GM21381 (cell line): ENCODE measurements around the gene CAPN9.

ENCODE experiments used
- ATAC-seq: cut with Tn5 transposase; IDR thresholded peaks from one replicate; pipeline ENCODE4 v1.9.1; 2021; ENCODE audit warnings: mild to moderate bottlenecking, moderate library complexity; ENCODE audit not compliant: unreplicated experiment

The CAPN9 gene

GRCh38 chr1:230745071-230745470 lies 2.1 kb upstream of the CAPN9 start:
- ATAC-seq = no peak

GRCh38 chr1:230746617-230747016 lies 571 bp upstream of the CAPN9 start:
- no peak for ATAC-seq

DNA sequence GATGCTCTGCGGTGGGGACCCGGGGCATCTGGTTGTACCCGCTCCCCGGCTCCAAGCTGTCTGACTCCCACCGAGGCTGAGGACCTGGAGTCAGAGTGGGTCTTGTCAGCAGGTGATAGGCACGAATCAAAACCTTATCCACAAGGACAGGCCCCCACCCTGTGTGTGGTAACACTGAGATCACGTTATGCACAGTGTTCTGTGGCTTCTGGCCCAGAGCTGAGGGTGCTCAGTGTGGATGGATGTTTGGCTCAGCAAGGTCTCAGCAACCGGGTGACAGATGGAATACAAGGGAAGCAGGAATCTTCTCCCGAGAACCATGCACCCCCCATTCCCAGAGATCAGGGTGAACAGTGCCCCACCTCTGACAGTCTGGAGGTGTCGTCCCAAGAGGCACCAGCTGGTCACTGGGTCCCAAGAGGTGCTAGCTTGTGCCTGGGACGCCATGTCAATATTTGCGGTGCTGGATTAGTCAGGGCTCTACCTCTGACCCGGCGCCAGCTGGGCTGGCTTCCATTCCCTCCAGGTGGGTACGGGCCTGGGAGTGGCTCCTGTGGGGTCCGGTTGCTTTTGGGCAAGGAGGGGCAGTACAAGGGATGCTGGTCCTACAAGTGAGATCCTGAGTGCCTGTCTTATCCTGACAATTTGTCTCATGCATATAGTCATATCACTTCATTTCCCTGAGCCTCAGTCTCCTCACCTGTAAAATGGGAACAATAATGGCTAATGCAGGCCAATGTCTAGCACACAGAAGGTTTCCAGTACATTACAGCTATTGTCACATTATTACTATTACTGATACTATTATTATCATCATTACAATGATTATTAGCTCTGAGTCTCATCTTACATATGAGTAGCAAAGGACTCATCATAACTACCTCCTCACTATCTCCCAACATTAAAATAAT lies 957 bp downstream of the CAPN9 start:
- ATAC-seq = no peak

DNA sequence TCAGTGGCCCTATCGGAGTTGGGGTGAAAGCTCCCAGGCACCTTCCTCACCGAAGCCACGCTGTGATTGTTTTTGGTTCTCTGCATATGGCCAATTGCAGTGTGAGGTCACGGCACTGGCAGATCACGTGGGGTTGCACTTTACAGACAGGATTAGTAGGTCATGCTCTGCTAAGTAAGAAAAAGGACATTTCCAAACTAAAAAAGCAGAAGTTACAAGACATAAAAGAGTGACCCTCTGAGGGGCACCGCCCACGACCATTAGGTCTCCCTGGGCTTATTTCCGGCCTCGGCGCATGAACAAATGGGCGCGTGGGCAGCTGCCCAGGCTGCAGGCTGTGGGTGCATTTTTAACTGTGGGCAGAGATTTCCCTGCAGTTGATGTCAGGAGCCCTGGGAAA lies 2.0 kb downstream of the CAPN9 start:
- no peak for ATAC-seq

GRCh38 chr1:230749635-230750034 lies 2.4 kb downstream of the CAPN9 start:
- no peak for ATAC-seq

GRCh38 chr1:230750576-230750975 lies 3.4 kb downstream of the CAPN9 start:
- no peak for ATAC-seq

DNA sequence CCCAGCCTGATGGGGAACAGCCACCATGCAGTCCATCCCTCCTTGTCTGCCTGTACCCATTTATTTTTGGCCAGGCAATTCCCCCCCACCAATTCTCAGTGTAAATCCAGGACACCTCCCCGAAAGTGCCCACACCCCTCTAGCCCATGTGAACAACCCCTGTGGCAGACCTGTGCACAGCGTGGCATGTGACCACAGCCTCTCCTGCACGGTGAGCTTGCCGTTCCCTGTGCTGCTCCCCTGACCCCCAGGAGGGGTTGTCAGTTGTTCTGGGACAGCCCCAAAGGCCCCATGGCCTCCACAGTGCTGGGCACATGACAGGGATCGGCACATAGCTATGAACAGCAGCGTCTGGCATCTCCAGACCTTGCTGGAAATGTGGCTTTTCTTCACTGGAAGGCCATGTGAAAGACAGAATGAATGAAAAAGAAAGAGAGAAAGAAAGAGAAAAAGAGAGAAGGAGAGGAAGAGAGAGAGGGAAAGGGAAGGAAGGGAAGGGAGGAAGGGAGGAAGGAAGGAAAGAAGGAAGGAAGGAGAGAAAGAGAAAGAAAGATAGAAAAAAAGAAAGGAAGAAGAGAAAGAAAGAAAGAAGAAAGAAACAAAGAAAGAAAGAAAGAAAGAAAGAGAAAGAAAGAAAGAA lies 3.9 kb downstream of the CAPN9 start:
- ATAC-seq = no peak

DNA sequence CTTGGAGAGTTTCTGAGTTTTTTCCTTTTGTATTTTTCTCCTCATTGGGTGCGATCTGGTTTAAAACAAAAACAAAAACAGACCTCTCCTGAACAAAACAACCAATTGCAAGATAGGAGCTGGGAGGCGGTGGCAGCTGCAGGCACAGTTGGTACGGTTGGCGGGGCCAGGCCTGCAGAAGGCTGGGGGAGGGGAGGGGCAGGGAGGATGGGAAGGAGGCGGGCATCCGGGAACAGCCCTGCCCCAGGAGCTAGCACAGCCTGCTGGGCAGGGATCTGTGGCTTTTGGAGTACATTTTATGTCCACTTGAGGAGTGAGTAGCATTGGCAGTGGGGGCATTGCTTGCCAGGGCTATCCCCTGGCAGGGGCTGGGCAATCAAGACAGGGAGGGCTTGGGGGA lies 5.2 kb downstream of the CAPN9 start:
- no peak for ATAC-seq

GRCh38 chr1:230753191-230753585 lies 6.0 kb downstream of the CAPN9 start:
- no peak for ATAC-seq

GRCh38 chr1:230753586-230754251 lies 6.5 kb downstream of the CAPN9 start:
- ATAC-seq = no peak

GRCh38 chr1:230754796-230755195 lies 7.6 kb downstream of the CAPN9 start:
- no peak for ATAC-seq

DNA sequence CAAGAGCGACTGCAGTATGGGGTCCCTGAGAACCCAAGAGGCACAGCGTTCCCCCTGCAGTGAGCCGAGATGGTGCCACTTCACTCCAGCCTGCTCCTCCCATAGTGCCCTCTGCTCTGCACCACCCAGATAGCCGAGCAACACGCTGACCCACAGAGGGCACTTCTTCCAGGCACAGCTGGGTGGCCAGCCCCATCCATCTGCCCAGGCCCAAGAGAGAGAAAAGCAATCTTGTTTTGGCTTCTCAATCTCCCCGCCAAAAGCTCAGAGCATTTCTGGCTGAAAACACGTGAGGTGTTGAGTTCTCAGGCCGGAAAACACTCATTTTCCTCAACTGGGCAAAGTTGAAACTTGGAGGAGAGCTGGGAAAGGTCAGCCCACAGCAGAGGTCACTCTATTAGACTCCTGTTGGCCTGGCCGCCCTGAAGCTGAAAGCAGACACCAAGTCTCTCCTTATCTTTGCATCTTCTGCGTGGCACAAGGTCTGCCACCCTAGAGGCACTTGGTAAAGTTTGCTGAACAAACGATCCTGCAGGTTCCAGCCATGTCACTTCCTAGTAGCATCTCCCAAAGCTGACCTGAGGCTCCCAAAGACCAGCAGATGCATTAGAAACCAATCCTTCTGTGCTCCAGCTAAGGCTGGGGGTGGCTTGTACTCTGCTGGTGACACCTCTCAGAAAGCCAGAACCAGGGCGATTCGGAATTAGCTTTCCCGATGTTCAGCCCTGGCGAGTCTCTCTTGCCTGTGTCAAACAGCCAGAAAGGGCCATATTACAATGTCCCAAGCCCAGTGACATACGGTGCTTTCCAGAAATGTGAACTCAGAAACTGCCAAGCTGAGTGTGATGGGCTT lies 10.9 kb downstream of the CAPN9 start:
- ATAC-seq = no peak

DNA sequence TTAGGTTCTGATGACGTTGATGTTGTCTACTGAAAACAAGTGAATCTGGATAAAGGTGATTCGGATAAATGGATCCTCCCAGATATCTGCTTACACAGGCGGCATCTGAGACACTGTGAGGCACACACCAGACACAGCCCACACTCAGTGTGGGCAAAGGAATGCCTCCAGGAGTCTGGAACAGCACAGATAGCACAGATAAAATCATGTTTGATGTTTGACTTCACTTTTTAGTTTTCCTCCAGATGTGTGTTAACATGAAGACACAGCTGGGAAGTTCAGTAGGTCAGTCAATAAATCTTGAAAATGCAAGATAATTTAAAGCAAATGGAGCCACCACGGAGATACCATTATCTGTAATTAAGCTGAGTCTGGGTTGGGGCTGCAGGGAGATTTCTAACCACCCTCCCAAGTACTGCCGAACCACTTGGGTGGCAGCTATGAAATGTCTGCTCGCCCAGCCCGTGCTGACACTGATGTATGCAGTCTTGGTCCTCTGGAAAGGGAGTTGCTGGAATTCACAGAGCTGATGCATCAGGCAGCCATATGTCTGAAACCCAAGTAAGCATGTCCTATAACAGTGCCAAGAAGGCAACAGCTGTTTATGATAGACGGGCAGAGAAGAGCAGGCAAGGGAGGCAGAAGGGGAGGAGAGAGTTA lies 11.7 kb downstream of the CAPN9 start:
- ATAC-seq = no peak

GRCh38 chr1:230759369-230760065 lies 12.3 kb downstream of the CAPN9 start:
- ATAC-seq = no peak

DNA sequence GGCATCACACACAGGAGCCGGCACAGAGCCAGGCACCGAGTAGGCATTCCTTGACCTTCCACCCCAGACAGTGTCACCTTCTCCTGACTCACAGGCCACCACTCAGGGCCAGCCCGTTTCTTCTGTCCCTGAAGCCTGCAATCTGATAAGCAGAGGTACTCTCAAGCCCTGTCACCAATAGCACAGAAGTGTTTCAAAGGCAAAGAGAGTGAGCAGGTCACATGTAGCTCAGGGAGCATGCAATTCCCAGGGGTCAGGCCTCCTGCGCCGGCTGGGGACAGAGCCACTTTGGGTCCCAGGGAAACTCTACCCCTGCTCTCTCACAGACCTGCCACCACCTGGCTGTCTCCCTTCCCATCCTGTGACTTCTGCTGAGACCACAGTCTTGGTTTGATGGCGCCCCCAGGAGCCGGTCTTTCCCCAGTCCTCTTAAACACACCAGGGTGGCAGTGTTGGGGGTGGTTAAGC lies 13.2 kb downstream of the CAPN9 start:
- no peak for ATAC-seq

- ATAC-seq = no peak
Measured at GRCh38 chr1:230761443-230762167, 14.4 kb downstream of the CAPN9 start.

- ATAC-seq = no peak
Measured at GRCh38 chr1:230763927-230764591, 16.9 kb downstream of the CAPN9 start.

DNA sequence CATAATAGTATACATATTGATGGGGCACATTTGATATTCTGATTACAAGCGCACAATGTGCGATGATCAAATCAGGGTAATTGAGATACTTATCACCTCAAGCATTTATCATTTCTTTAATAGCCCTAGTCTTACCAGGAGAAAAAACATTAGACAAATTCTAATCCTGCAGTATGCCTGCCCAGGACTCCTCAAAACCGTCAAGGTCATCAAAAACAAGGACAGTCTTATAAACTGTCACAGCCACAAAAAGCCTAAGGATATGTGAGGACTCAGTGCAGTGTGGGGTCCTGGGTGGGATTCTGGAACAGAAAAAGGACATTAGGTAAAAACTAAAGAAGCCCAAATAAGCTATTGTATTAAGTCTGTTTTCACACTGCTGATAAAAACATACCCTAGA lies 19.1 kb downstream of the CAPN9 start:
- no peak for ATAC-seq
